Urinary bladder (tissue), 4 donors: Measurements from ENCODE around the gene GLRX. TPM values are rescaled to one million over a fixed set of nuclear protein-coding genes. Genes with fewer than 3 reads are reported as not detected.
"Not testable (repeated sequence)": the region's sequence is repeated elsewhere in the genome, so short reads cannot be mapped to it uniquely, and the experiment has no call there.

Experiments used
- DNase-seq: peaks from one replicate; pipeline ENCODE4 v3.0.0-alpha.2; 2015; ENCODE audit errors: extremely low spot score
- H3K27ac ChIP-seq: one replicate; pipeline ENCODE4 v1.5.1; 2013; ENCODE audit warnings: low read depth, mild to moderate bottlenecking, moderate library complexity
- H3K36me3 ChIP-seq: one replicate; pipeline ENCODE4 v1.6.1; 2013; ENCODE audit warnings: mild to moderate bottlenecking, moderate library complexity; ENCODE audit not compliant: insufficient read depth
- H3K4me1 ChIP-seq: one replicate; pipeline ENCODE4 v1.6.1; 2013; ENCODE audit warnings: mild to moderate bottlenecking, moderate library complexity; ENCODE audit not compliant: insufficient read depth
- H3K4me3 ChIP-seq: one replicate; pipeline ENCODE4 v1.5.1; 2013; ENCODE audit warnings: low read depth, low read length
- WGBS: extraction: QIAGEN DNeasy Blood & Tissue Kit; methylation state at CpG from one replicate; pipeline ENCODE4 v1.1.7; 2013; 5-methylcytosine and 5-hydroxymethylcytosine counted together
- polyA plus RNA-seq: library from polyadenylated mRNA; stranded (reverse); fragments of 200-250 nt; gene quantifications from one replicate; pipeline ENCODE4 v1.2.3, GENCODE V29; 2013
- total RNA-seq: library from RNA; depleted of rRNA; stranded (reverse); fragments of >200 nt; gene quantifications from one replicate; pipeline ENCODE4 v1.2.3, GENCODE V29; 2014
- donor health status: healthy with polysubstance abuse.
- donor health status: healthy.

GLRX gene
- total and polyA plus RNA-seq, 2 donors: 23.5 to 61.1 TPM

DNA sequence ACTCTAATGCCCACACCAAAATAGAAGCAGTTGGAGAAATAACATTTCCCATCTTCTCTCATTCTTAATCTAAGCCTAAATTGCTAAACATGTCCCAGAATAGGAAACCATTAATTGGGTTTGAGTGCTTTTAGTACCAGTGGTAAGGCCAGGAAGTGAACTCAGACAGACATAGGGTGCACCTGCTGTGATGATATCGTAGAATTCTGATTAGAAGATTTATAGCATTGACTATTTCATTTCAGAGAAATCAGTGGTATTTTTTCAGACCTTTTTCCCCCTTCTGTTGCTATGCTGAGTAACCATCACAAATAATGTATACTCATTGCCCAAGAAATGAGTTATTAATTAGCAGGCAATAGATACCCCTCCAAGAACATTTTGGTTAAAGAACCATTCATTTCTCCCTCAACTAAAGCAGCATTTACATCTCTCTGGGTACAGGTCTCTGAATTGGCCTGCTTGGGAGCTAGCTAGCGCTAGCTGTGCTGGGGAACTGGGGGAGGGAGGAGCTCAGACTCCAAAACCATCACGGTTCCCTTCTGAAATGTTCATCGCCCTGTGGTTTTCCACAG lies 7.3 kb downstream of the GLRX start:
- no peak overlapping the region for H3K27ac ChIP-seq
- no peaks in the 10 kb centered on the region for H3K36me3 ChIP-seq
- 91% methylated on average over 4 of the region's 4 CpGs for WGBS
- no peak overlapping the region for H3K4me3 ChIP-seq
- peaks cover 3% of the 10 kb centered on the region for H3K4me1 ChIP-seq
- DNase-seq: no peak

DNA sequence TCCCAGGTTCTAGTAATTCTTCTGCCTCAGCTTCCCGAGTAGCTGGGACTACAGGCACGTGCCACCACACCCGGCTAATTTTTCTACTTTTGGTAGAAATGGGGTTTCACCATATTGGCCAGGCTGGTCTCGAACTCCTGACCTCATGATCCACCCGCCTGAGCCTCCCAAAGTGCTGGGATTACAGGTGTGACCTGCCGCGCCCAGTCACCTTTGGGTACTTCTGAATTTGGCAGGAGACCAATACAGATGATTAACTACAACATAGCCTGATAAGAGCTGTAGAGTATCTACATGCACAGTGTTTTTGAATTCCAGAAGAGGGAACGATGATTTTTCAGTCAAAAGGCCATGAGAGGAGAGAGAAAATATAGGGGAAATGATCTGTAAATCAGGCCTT lies 9.5 kb downstream of the GLRX start:
- not testable (repeated sequence) for H3K4me1 ChIP-seq, H3K4me3 ChIP-seq, H3K27ac ChIP-seq, DNase-seq, H3K36me3 ChIP-seq
- 89% methylated on average over 8 of the region's 8 CpGs for WGBS

DNA sequence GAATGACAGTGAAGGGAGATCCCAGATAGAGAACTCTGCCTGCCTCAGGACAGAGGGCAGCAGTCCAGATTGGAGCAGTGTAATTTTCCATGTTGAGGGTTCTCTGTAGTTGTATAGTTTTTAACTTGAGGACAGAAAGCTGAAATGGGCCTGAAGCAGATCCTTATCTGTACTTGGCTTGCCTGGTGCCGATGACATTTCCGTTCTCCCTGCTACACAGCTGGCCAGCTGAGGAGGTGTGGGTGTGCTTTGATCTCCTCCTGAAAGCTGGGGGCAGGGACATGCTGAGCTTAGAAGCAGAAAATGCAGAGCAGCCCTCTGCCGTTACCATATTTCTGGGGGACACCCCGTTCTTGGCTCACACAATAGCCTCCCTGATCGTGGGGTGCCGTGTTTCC lies 10.5 kb downstream of the GLRX start:
- H3K27ac ChIP-seq: peak overlapping the region; percentile 44
- H3K4me3 ChIP-seq: no peak overlapping the region
- H3K36me3 ChIP-seq: no peaks in the 10 kb centered on the region
- peaks cover 4% of the 10 kb centered on the region for H3K4me1 ChIP-seq
- 16% methylated on average over 6 of the region's 6 CpGs for whole genome bisulfite sequencing
- no peak for DNase-seq

DNA sequence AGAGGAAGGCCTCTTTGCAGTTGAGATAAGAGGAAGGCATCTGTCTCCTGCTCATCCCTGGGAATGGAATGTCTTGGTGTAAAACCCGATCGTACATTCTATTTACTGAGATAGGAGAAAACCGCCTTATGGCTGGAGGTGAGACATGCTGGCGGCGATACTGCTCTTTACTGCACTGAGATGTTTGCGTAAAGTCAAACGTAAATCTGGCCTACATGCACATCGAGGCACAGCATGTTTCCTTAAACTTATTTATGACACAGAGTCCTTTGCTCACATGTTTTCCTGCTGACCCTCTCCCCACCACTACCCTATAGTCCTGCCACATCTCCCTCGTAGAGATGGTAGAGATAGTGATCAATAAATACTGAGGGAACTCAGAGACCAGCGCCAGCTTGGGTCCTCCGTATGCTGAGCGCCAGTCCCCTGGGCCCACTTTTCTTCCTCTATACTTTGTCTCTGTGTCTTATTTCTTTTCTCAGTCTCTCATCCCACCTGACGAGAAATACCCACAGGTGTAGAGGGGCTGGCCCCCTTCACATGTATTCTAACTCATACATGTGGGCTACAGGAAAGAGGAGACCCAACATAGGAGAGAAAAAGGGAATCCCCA lies 11.0 kb downstream of the GLRX start:
- not testable (repeated sequence) for H3K36me3 ChIP-seq, H3K4me3 ChIP-seq, H3K4me1 ChIP-seq, H3K27ac ChIP-seq, DNase-seq
- WGBS: 62% methylated on average over 13 of the region's 13 CpGs

DNA sequence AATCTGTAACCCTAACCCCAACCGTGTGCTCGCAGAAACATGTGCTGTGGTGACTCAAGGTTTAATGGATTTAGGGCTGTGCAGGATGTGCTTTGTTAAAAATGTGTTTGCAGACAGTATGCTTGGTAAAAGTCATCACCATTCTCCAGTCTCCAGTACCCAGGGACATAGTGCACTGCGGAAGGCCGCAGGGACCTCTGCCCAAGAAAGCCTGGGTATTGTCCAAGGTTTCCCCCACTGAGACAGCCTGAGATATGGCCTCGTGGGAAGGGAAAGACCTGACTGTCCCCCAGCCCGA lies 11.5 kb downstream of the GLRX start:
- H3K27ac ChIP-seq, H3K4me3 ChIP-seq, H3K4me1 ChIP-seq, DNase-seq, H3K36me3 ChIP-seq: not testable (repeated sequence)
- 52% methylated on average over 6 of the region's 6 CpGs for WGBS

DNA sequence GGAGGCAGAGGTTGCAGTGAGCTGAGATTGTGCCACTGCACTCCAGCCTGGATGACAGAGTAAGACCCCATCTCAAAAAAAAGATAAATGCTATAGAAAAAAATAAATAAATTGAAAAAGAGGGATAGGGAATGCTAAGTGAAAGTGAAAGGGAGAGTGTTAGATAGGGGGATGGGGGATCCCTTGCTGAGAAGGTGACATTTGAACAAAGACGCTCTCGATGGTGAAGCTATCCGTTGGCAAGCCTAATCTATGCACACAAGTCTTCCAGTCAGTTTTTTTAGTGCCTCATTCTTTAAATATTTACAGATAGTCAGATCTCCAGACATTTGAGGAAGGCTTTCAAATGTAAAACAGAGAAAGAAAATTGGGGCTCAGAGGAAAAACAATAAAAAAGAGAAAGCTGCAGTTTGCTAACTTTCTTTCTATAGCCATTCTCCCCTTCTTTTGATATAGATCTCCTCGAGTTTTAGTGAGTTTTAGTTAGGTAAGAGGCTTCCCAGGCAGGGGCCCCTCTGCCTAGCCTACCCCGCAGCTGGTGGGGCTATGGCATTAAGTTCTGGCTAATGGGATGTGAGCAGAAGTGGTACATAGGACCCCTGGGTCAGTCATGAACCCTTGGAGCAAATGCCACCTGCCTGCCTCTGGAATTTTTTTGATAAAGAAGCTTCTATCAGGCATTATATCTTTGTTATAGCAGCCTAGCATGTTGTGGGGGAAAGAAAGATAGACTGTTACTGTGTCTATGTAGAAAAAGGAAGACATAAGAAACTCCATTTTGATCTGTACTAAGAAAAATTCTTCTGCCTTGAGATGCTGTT lies 12.0 kb downstream of the GLRX start:
- WGBS: 28% methylated on average over 5 of the region's 5 CpGs
- no peaks in the 10 kb centered on the region for H3K36me3 ChIP-seq
- no peak for DNase-seq
- H3K27ac ChIP-seq: peak overlapping the region; percentile 53
- H3K4me3 ChIP-seq: no peak overlapping the region
- peaks cover 4% of the 10 kb centered on the region for H3K4me1 ChIP-seq

DNA sequence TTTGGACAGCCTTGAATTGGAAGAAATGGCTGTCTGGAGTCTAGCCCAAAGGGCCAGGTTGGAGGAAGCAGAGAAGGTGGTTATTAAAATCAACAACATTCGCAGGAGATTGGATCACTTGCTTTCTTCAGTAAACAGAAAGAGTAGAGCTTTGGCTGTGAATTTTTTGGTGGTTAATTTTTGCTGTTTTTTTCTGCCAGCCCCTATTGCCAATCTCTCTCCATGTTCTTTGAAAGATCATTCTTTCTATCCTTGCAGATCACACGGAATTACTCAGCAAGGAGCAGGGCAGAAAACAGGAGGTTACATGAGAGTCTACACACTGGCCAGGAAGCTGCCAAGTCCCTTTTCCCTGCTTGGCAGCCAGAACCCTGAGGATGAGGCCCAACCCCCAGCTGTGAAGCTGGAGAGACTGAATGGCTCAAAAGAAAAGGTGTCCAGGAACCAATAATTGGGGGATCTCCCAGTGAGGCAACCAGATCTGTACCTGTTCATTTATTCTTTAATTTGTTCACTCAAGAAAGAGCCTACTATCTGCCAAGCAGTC lies 13.0 kb downstream of the GLRX start:
- Histone ChIP-seq H3K27ac (peak overlapping the region; percentile 78), H3K4me3 (no peak overlapping the region), H3K4me1 (peaks cover 4% of the 10 kb centered on the region), H3K36me3 (no peaks in the 10 kb centered on the region)
- 17% methylated on average over 2 of the region's 2 CpGs for WGBS
- no peak for DNase-seq

DNA sequence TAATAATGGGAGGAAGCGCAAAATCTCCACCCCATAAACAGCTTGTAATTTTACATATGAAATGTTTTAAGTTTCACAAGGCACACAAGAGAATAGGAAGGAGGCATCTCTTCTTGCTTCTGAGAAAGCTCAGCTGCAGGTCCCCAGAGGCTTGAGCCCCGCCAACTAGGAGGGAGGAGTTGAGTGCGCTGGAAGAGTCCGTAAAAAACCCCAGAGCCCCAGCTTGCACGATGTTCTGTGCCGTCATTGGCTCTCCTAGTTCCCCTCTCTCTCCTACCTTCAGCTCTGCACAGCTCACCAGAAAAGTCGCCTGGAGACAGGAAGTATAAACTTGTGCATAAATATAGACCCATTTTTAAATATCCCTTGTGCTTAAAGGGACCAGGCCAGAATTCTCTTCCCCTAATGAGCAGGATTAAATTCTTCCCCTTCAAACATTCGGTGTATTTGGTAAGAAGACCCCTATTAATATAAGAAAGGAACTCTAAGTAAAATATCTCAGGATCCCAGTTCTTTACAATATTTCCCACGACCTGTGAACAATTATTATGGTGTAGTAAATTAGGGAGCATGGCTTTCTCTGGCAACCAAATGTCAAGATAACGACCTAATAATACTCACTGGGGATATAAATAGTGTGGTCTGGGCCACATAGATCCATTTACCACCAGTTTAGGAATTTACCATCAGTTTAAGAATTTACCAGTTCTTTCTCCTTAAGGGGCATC lies 13.7 kb downstream of the GLRX start:
- Histone ChIP-seq H3K27ac (peak overlapping the region; percentile 79), H3K4me1 (peaks cover 4% of the 10 kb centered on the region), H3K4me3 (no peak overlapping the region), H3K36me3 (no peaks in the 10 kb centered on the region)
- peak; percentile 77 for DNase-seq
- WGBS: 9% methylated on average over 10 of the region's 10 CpGs

DNA sequence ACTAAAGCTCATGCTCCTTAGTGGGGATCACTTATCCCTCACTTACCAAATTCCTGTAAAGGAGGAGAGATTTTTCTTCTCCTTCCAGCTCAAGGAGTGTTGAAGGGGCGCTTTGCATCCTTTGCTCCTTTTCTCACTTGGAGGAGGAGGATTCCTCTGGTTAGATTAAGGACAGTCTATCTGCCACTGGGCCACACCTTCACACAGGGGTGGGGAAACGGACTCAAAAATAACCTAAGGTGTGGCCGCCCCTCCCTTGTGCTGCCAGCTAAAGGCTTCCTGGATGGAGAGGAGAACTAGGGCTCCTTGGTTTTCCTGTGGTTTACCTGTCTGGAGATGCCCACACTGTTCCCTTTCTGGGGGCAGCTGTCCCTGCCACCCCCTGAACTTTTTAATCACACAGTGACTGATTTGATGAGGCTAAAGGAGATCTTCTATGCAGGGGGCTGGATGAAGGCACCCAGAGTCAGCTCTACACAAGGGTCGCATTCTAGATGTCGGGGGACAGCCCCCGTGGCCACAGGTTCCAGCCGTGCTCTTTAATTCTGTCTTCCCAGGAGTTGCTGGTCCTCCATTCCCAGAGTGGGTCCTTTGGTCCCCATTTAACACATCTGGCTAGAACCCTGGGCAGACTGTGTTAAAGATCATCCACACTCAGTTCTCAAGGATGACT lies 14.4 kb downstream of the GLRX start:
- H3K4me3 ChIP-seq: no peak overlapping the region
- H3K4me1 ChIP-seq: peaks cover 4% of the 10 kb centered on the region
- no peak for DNase-seq
- WGBS: 71% methylated on average over 7 of the region's 7 CpGs
- H3K36me3 ChIP-seq: no peaks in the 10 kb centered on the region
- H3K27ac ChIP-seq: peak overlapping the region; percentile 79

DNA sequence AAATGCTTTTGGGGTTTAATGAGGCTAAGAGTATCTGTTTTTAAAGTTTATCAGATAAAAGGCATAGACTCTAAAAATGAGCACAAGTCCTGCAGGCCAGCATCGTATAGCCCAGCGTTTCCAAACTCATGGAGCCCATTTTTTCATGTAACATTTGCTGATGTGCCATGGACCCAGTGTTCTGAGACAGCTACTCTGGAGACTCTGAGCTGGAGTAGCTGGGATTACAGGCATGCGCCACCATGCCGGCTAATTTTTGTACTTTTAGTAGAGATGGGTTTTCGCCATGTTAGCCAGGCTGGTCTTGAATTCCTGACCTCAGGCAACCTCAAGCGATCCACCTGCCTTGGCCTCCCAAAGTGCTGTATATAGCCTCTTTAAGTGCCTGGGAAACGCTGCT lies 15.8 kb downstream of the GLRX start:
- WGBS: 88% methylated on average over 7 of the region's 7 CpGs
- no peak overlapping the region for H3K27ac ChIP-seq
- DNase-seq: no peak
- no peak overlapping the region for H3K4me3 ChIP-seq
- no peaks in the 10 kb centered on the region for H3K36me3 ChIP-seq
- H3K4me1 ChIP-seq: peaks cover 4% of the 10 kb centered on the region

DNA sequence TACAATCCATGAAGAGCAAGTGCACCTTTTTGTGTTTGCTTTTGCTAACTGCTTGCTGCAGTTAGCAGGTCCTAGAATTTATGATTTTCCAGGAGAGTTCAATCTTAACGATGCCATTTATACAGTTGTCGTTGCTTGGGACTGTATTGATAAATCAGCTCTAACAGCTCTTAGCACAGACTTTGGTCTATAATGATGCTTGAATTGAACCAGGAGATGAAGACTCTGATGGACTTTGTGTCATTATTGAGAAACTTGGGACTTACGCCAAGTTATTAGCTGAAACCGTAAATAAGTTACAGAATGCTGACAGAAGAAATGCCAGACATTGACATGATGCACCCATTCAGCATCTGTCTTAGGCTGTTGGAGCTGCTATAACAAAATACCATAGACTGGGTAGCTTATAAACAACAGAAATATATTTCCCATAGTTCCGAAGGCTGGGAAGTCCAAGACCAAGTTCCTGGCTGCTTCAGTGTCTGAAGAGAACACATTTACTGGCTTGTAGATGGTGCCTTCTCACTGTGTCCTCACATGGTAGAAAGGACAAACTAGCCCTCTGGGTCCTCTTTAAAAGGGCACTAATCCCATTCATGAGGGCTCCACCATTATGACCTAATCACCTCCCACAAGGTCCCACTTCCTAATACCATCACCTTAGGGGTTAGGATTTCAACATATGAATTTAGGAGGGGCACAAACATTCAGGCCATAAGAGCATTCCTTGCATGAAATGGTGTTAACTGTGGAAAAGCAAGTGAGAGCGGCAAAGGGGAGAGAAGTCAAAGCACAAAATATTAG lies 17.6 kb downstream of the GLRX start:
- WGBS: 88% methylated on average over 6 of the region's 6 CpGs
- peaks cover 1% of the 10 kb centered on the region for H3K4me1 ChIP-seq
- no peak overlapping the region for H3K4me3 ChIP-seq
- no peaks in the 10 kb centered on the region for H3K36me3 ChIP-seq
- no peak overlapping the region for H3K27ac ChIP-seq
- DNase-seq: no peak

DNA sequence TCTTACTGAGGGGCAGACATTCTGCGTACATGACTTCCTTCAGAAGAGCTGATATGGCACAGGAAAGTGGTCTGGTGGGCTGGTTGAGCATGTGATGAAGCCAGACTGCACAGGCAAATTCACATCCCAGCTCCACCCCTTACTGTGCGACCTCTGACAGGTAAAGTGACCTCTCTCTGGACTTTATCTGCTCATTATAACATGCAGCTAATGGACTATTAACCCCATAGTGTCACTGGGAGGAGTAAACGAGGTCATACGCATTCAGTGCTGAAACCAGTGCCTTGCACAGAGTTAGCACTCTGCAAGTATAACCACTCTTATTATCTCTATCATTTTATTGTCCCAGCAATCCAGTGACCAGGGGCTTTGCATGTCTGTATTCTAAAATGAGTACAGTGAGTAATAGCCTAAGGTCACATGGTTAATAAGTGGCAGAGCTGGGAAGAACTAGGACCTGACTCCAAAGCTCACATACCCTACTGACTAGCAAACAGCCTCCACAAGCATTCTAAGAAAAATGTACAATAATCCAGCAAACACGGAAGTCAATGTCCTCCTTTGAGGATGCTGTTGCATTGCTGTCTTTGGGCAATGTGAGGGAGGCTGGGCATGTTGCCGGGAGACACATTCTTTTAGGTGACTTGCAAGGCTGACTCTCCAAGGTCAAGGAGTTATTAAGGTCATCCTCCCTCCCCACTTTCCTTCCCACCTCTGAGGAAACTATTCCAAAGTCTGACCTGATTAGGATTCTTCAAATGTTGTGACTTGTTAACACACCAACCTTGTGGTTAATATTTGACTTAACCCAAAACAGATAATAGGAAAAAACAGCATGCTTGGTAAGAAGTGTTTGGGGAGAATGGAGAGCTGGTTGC lies 19.0 kb downstream of the GLRX start:
- H3K36me3 ChIP-seq: no peaks in the 10 kb centered on the region
- H3K4me1 ChIP-seq: no peaks in the 10 kb centered on the region
- no peak for DNase-seq
- H3K4me3 ChIP-seq: no peak overlapping the region
- H3K27ac ChIP-seq: no peak overlapping the region
- 78% methylated on average over 6 of the region's 6 CpGs for WGBS
